Fibroblast of lung (primary cell): Measurements from ENCODE around the gene CAMK1D.

Experiments used
- CTCF ChIP-seq, 2 donors: IDR thresholded peaks in 1 of 2; conservative IDR thresholded peaks in 1 of 2; 1 replicate in 1 of 2; 2 replicates in 1 of 2; pipeline ENCODE4 v1.5.1; 2011 to 2012; ENCODE audit warnings: low read length in 2 of 2, control low read depth in 1 of 2, inconsistent platforms in 1 of 2, low read depth in 1 of 2, mild to moderate bottlenecking in 1 of 2
- EZH2 ChIP-seq: IDR thresholded peaks from 2 replicates; pipeline ENCODE4 v1.5.1; 2012; ENCODE audit warnings: low read length, control low read depth, mild to moderate bottlenecking; ENCODE audit errors: missing control alignments

- TF ChIP-seq EZH2, result no peak
- no peak for TF ChIP-seq CTCF (conservative IDR thresholded peaks at IDR 0.05 in 1 of 2, IDR thresholded peaks at IDR 0.05 in 1 of 2; ENCODE audit: low read depth in 1 of 2, low read length in 2 of 2)
Measured at GRCh38 chr10:12650538-12651298, 301.4 kb downstream of the CAMK1D start.
